Uterus (tissue), 4 donors: ENCODE measurements around the gene CRY2. TPM values are rescaled to one million over a fixed set of nuclear protein-coding genes. Genes with fewer than 3 reads are reported as not detected.

Experiments used
- DNase-seq, 2 donors: peaks; one replicate each; pipeline ENCODE4 v3.0.0-alpha.2; 2019 to 2020
- H3K27ac ChIP-seq, 2 donors: fragments of 200-600 bp; sonication (generic); 1 replicate in 1 of 2; 2 replicates in 1 of 2; pipeline ENCODE4 v1.5.1; 2016 to 2018
- H3K27me3 ChIP-seq, 2 donors: fragments of 200-600 bp; sonication (generic); one replicate each; pipeline ENCODE4 v1.5.1; 2018 to 2019; ENCODE audit warnings: control low read depth in 1 of 2
- H3K36me3 ChIP-seq, 2 donors: fragments of 200-600 bp; sonication (generic); one replicate each; pipeline ENCODE4 v1.5.1; 2019; ENCODE audit warnings: control low read depth in 1 of 2
- H3K4me1 ChIP-seq, 2 donors: fragments of 200-600 bp; sonication (generic); one replicate each; pipeline ENCODE4 v1.5.1; 2018 to 2019; ENCODE audit warnings: control low read depth in 1 of 2
- H3K4me3 ChIP-seq, 2 donors: fragments of 200-600 bp; sonication (generic); 1 replicate in 1 of 2; 2 replicates in 1 of 2; pipeline ENCODE4 v1.5.1; 2018 to 2019; ENCODE audit warnings: mild to moderate bottlenecking in 1 of 2
- H3K9me3 ChIP-seq, 2 donors: fragments of 200-600 bp; sonication (generic); one replicate each; pipeline ENCODE4 v1.5.1; 2019; ENCODE audit warnings: control low read depth in 1 of 2
- POLR2A ChIP-seq, 2 donors: fragments of 450-650 bp; IDR thresholded peaks; one replicate each; pipeline ENCODE4 v1.6.1; 2016; ENCODE audit warnings: antibody characterized with exemption in 2 of 2, mild to moderate bottlenecking in 1 of 2, moderate library complexity in 1 of 2
- intact Hi-C: fragments of 100-400 bp; cut with DNase I; formaldehyde crosslinking; loops from one replicate; pipeline ENCODE4 v1.15.1; 2023; ENCODE audit warnings: low total_unique reads
- total RNA-seq, 4 donors: library from RNA; depleted of rRNA in 3 of 4; stranded (reverse); fragments of >200 nt in 3 of 4; gene quantifications; one replicate each; pipeline versions ENCODE4 v1.1.0 to v1.2.4, GENCODE V29; 2014 to 2023
- TF ChIP-seq, protein P1 (sequence below), 4 experiments: fragments of 200-600 bp in 2 of 4; fragments of 450-650 bp in 2 of 4; sonication (generic) in 2 of 4; IDR thresholded peaks; one replicate each; pipeline ENCODE4 v1.5.1; 2016 to 2019; ENCODE audit warnings: antibody characterized with exemption in 4 of 4, mild to moderate bottlenecking in 2 of 4, moderate library complexity in 1 of 4
- donor health status: DM: yes; HTN: yes; CAD: no.

CRY2 gene
- total RNA-seq, 4 donors from 2014 or later: 22.1 to 91.8 (median 61.0) TPM

DNA sequence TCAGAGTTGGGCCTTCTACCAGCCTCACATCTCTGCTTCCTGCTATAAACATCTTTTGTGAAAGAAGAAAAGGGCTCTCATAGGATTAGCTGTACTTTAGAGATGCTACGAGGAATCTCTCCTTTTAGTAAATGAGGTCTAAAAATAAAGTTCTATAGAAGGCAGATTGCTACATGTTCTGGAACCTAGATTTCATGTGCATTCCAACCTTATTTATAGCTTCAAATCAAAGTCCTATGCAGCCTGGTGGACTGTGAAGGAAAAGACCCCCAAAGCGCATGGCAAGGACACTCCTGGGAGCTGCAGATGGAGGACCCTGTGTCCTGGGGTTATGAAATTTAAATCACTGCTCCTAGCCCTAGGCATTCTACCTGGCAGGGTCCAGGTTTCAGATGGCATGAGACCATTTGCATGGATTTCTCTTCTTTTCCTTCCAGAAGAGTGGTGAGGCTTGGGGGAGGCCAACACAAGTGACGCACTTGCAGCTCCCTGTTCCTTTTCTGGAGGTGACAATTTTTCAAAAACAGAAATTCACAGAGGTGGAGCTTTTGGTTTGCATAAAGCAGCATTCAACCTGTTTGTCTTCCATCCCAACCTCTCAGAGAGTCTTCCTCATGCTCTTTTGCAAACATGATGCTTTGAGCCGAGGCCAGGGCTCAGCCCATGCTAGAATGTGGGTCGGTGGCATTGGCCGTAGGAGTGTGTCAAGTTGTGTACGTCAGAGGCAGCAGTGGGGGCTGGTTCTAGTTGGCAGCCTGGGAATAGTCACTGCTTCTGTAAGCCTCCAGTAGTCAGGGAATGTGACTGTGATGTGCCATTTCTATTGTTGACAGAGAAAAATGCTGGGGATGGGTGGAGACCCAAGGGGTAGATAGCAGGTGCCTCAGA, 6.3 kb downstream of the CRY2 start:
- H3K27me3 ChIP-seq: no peaks in the 10 kb centered on the region
- no peak overlapping the region for H3K4me3 ChIP-seq
- no peaks in the 10 kb centered on the region for H3K36me3 ChIP-seq
- DNase-seq: no peak
- no peaks in the 10 kb centered on the region for H3K9me3 ChIP-seq
- peak overlapping the region in 1 of 2 donors; percentile 83 for H3K27ac ChIP-seq
- TF ChIP-seq POLR2A (IDR thresholded peaks at IDR 0.05): no peak
- TF ChIP-seq, protein P1, sequence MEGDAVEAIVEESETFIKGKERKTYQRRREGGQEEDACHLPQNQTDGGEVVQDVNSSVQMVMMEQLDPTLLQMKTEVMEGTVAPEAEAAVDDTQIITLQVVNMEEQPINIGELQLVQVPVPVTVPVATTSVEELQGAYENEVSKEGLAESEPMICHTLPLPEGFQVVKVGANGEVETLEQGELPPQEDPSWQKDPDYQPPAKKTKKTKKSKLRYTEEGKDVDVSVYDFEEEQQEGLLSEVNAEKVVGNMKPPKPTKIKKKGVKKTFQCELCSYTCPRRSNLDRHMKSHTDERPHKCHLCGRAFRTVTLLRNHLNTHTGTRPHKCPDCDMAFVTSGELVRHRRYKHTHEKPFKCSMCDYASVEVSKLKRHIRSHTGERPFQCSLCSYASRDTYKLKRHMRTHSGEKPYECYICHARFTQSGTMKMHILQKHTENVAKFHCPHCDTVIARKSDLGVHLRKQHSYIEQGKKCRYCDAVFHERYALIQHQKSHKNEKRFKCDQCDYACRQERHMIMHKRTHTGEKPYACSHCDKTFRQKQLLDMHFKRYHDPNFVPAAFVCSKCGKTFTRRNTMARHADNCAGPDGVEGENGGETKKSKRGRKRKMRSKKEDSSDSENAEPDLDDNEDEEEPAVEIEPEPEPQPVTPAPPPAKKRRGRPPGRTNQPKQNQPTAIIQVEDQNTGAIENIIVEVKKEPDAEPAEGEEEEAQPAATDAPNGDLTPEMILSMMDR (IDR thresholded peaks at IDR 0.05): no peak
- H3K4me1 ChIP-seq: peaks cover 32 to 50% of the 10 kb centered on the region in 2 donors
- intact Hi-C loops: no loop called here

DNA sequence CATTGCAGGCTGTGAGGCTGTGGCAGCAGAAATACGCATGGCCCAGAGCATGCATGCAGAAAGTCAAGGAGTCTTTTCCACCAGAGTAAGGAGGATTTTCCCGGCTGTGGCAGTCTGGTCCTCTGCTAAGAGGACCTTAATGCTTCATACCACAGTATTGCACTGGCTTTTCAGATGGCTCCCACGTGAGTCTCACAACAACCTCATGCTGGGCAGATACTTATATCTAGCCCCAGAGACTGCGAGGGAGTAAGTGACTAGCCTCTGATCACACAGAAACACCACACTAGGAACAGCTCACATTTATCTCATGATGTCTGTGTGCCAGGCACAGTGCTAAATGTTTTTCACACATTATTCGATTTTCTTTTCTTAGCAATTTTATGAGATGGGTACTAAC, 8.0 kb downstream of the CRY2 start:
- no peak overlapping the region for H3K4me3 ChIP-seq
- no peak for DNase-seq
- H3K9me3 ChIP-seq: no peaks in the 10 kb centered on the region
- intact Hi-C loops: no loop called here
- peaks cover 45 to 60% of the 10 kb centered on the region in 2 donors for H3K4me1 ChIP-seq
- peak overlapping the region; percentile 83 to 88 for H3K27ac ChIP-seq
- H3K27me3 ChIP-seq: no peaks in the 10 kb centered on the region
- no peaks in the 10 kb centered on the region for H3K36me3 ChIP-seq
- TF ChIP-seq, protein P1 (IDR thresholded peaks at IDR 0.05): no peak
- TF ChIP-seq POLR2A (IDR thresholded peaks at IDR 0.05): no peak

DNA sequence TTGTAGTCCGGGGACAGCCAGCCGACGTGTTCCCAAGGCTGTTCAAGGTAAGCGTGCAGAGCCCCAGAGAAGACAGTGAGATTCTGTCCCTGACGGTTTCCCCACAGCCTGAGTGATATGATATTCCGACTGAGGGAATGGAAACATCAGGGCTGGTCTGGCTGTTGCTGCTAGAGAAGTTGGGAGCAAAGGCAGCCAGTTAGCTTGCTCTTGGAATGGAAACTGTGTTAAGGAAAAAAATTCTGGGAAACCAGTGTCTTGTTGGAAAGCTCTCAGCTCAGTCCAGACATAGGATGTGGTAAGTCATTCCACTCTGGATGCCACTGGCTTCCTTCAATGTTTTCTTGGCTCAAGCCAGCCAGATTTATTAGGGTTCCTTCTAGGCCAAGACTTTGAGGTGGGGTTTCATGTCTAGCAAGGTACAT, 8.8 kb downstream of the CRY2 start:
- TF ChIP-seq, protein P1 (IDR thresholded peaks at IDR 0.05): no peak
- no peak for TF ChIP-seq POLR2A (IDR thresholded peaks at IDR 0.05)
- intact Hi-C loops: no loop called here
- Histone ChIP-seq H3K9me3 (no peaks in the 10 kb centered on the region), H3K4me1 (peaks cover 44 to 53% of the 10 kb centered on the region in 2 donors), H3K27ac (peak overlapping the region; percentile 83 to 88), H3K36me3 (no peaks in the 10 kb centered on the region), H3K4me3 (no peak overlapping the region), H3K27me3 (no peaks in the 10 kb centered on the region)
- peak in 1 of 2 donors; percentile 47 for DNase-seq

DNA sequence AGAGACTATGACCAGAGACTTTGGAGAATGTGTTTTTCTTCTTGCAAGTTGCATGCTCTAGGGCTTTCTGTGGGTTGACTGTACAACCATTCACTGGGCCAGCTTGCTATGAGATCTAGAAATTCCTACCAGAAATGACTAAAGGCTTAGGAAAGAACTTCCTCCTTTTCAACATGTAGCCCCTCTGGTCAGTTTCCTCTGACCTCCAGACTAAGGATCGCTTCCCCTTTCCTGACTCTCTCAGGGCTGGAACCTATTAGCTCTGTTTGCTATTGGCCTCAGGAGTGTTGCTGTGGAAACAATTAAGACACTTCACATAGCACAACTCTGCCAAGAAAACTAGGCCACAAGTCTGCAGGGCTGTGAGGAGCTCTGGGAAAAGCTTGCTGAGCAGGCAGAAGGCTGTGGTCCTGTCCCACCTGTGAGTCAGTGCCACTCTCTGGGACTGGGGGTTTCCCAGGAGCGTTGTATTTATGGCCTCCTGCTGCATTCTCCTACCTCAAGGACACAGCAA, 10.7 kb downstream of the CRY2 start:
- peak overlapping the region; percentile 83 to 88 for H3K27ac ChIP-seq
- intact Hi-C loops: no loop called here
- no peaks in the 10 kb centered on the region for H3K27me3 ChIP-seq
- no peaks in the 10 kb centered on the region for H3K36me3 ChIP-seq
- DNase-seq: peak; percentile 64 to 65
- H3K4me1 ChIP-seq: peaks cover 38 to 43% of the 10 kb centered on the region in 2 donors
- no peaks in the 10 kb centered on the region for H3K9me3 ChIP-seq
- no peak overlapping the region for H3K4me3 ChIP-seq
- no peak for TF ChIP-seq POLR2A (IDR thresholded peaks at IDR 0.05)
- TF ChIP-seq, protein P1 (IDR thresholded peaks at IDR 0.05): no peak

DNA sequence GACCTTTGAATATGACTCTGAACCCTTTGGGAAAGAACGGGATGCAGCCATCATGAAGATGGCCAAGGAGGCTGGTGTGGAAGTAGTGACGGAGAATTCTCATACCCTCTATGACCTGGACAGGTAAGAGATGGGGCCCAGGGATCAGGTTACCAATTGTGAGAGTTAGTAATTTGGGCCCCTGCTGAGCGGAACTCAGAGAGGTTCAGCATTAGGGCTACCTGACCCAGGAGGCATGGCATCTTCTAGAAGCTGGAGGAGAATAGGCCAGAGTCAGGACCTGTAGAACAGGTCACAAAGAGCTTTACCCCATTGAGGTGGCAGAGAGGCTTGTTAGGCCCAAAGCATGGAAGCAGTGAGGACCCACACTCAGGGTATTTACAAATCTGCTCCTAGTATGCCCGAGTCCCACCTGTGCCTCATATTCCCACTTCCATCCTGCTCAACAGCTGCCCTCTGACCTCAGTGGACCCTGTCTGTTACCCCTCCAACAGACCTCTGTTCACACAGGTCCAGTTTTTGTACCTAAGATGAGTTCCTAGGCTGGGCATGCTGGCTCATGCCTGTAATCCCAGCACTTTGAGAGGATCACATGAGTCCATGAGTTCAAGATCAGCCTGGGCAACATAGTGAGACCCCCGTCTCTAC, 11.6 kb downstream of the CRY2 start:
- H3K9me3 ChIP-seq: no peaks in the 10 kb centered on the region
- no peaks in the 10 kb centered on the region for H3K27me3 ChIP-seq
- no peaks in the 10 kb centered on the region for H3K36me3 ChIP-seq
- H3K27ac ChIP-seq: peak overlapping the region; percentile 83 to 88
- TF ChIP-seq, protein P1 (IDR thresholded peaks at IDR 0.05): no peak
- H3K4me3 ChIP-seq: no peak overlapping the region
- no peak for DNase-seq
- intact Hi-C loops: no loop called here
- peaks cover 38 to 43% of the 10 kb centered on the region in 2 donors for H3K4me1 ChIP-seq
